SK-N-MC (cell line): Measurements from ENCODE around the gene SPATA3.

Source experiments
- DNase-seq: peaks from one replicate; pipeline ENCODE4 v3.0.0-alpha.2; 2011; ENCODE audit warnings: low read depth, low spot score
- H3K27ac ChIP-seq: fragments of 200-600 bp; sonication (generic); 2 replicates; pipeline ENCODE4 v1.5.1; 2016; ENCODE audit warnings: mixed run types
- H3K36me3 ChIP-seq: fragments of 200-600 bp; sonication (generic); 2 replicates; pipeline ENCODE4 v1.6.1; 2017; ENCODE audit warnings: antibody characterized with exemption, low read length, mixed read lengths; ENCODE audit not compliant: insufficient read depth
- H3K4me3 ChIP-seq: fragments of 200-600 bp; sonication (generic); 2 replicates; pipeline ENCODE4 v1.5.1; 2016
- H3K9ac ChIP-seq: fragments of 200-600 bp; sonication (generic); 2 replicates; pipeline ENCODE4 v1.8.0; 2017; ENCODE audit warnings: mixed run types, mixed read lengths; ENCODE audit not compliant: insufficient read length
- H3K9me3 ChIP-seq: fragments of 200-600 bp; sonication (generic); 2 replicates; pipeline ENCODE4 v1.6.1; 2017; ENCODE audit warnings: low read depth, mild to moderate bottlenecking, antibody characterized with exemption, low read length, moderate library complexity, mixed read lengths
- EZH2 ChIP-seq: fragments of 200-600 bp; sonication (generic); IDR thresholded peaks from one replicate; pipeline ENCODE4 v1.6.1; 2017; ENCODE audit warnings: antibody characterized with exemption
- FOXP2 ChIP-seq: optimal IDR thresholded peaks from 2 replicates; pipeline ENCODE3; 2011; ENCODE audit warnings: mild to moderate bottlenecking, moderate library complexity; ENCODE audit not compliant: insufficient read depth; ENCODE audit errors: extremely low read length, control extremely low read depth
- POLR2AphosphoS5 ChIP-seq: IDR thresholded peaks from 2 replicates; pipeline ENCODE4 v1.6.1; 2012; ENCODE audit warnings: mild to moderate bottlenecking, low read depth, low read length, borderline replicate concordance

The SPATA3 gene

DNA sequence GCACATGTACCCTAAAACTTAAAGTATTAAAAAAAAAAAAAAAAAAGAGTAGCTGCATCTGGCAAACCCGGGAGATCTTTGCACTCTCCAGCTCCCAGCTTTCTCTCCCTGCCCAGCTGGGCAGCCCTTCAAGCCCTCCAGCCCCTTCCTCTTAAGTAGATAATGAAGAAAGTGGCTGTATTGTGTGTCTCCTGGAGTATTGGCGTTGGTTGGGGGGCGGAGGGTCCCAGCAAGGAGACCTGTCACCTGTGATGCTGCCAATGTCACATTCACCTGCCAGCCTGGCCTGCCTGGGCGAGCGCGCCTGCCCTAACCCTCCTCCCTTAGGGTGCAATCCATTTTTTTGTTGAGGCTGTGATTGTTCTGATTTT lies 43.4 kb downstream of the SPATA3 start:
- no peak overlapping the region for H3K27ac ChIP-seq
- TF ChIP-seq EZH2 (no peak), POLR2AphosphoS5 (no peak), FOXP2 (no peak)
- no peaks in the 10 kb centered on the region for H3K36me3 ChIP-seq
- DNase-seq, result no peak
- H3K9ac ChIP-seq, result no peak overlapping the region
- no peak overlapping the region for H3K4me3 ChIP-seq
- H3K9me3 ChIP-seq, result no peaks in the 10 kb centered on the region

- Histone ChIP-seq H3K4me3 (no peak overlapping the region), H3K9ac (no peak overlapping the region), H3K27ac (no peak overlapping the region), H3K36me3 (no peaks in the 10 kb centered on the region), H3K9me3 (no peaks in the 10 kb centered on the region)
- DNase-seq, result no peak
- no peak for TF ChIP-seq FOXP2
- no peak for TF ChIP-seq EZH2
- no peak for TF ChIP-seq POLR2AphosphoS5
Measured at GRCh38 chr2:231039821-231040364, 44.0 kb downstream of the SPATA3 start.

DNA sequence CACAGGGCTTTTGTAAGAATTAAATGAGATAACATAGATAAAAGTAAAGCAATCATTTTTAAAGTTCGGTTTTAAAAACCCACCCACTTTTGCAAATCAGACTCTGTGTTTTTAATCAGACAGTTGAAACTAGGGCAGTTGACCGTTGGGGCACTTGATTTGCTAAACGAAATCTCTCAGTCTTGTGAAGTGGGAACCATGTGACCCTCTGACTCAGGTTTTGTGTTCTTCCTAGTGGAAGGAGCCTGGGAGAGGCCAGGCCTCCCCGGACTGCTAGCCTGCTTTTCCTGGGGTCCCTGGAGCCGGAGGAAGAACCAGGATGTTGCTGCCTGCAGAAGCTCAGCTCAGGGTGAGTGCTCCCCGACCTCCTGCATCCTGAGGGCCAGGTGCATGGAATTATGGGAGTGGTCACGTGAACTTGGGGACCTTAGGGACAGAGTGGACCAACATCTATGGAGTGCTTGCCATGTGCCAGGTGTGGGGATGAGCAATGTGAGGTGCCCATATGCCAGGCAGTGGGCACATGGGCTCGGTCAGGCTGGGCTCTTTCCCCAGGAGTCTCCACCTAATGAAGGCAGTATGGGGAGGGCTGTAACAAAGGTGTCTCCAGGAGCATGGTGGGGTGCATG lies 45.3 kb downstream of the SPATA3 start:
- no peak overlapping the region for H3K9ac ChIP-seq
- no peak for DNase-seq
- H3K9me3 ChIP-seq, result no peaks in the 10 kb centered on the region
- no peak overlapping the region for H3K27ac ChIP-seq
- TF ChIP-seq FOXP2, result no peak
- no peak for TF ChIP-seq POLR2AphosphoS5
- TF ChIP-seq EZH2, result no peak
- H3K4me3 ChIP-seq, result no peak overlapping the region
- no peaks in the 10 kb centered on the region for H3K36me3 ChIP-seq

DNA sequence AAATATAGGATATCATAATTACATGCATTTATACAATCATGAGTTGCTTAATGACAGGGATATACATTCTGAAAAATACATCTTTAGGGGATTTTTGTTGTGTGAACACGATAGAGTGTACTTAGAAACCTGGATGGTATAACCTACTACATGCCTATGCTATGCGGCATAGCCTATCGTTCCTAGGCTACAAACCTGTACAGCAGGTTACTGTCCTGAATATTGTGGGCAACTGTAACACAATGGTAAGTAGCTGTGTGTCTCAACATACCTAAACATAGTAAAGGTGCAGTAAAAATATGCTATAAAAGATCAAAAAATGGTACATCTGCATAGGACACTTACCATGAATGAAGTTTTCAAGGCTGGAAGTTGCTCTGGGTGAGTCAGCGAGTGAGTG lies 47.9 kb downstream of the SPATA3 start:
- TF ChIP-seq EZH2 (no peak), POLR2AphosphoS5 (no peak), FOXP2 (no peak)
- Histone ChIP-seq H3K4me3 (no peak overlapping the region), H3K9ac (no peak overlapping the region), H3K9me3 (no peaks in the 10 kb centered on the region), H3K27ac (no peak overlapping the region), H3K36me3 (no peaks in the 10 kb centered on the region)
- no peak for DNase-seq

GRCh38 chr2:231046916-231047273 lies 51.0 kb downstream of the SPATA3 start:
- no peak for DNase-seq
- TF ChIP-seq EZH2, result no peak
- no peak for TF ChIP-seq POLR2AphosphoS5
- TF ChIP-seq FOXP2, result no peak
- Histone ChIP-seq H3K36me3 (no peaks in the 10 kb centered on the region), H3K9ac (no peak overlapping the region), H3K4me3 (no peak overlapping the region), H3K27ac (no peak overlapping the region), H3K9me3 (no peaks in the 10 kb centered on the region)

GRCh38 chr2:231047274-231047922 lies 51.5 kb downstream of the SPATA3 start:
- no peaks in the 10 kb centered on the region for H3K36me3 ChIP-seq
- H3K9me3 ChIP-seq, result no peaks in the 10 kb centered on the region
- H3K9ac ChIP-seq, result no peak overlapping the region
- DNase-seq, result no peak
- no peak for TF ChIP-seq FOXP2
- no peak for TF ChIP-seq EZH2
- no peak for TF ChIP-seq POLR2AphosphoS5
- no peak overlapping the region for H3K27ac ChIP-seq
- H3K4me3 ChIP-seq, result no peak overlapping the region

GRCh38 chr2:231047923-231048915 lies 52.3 kb downstream of the SPATA3 start:
- DNase-seq, result no peak
- TF ChIP-seq POLR2AphosphoS5 (no peak), EZH2 (no peak), FOXP2 (no peak)
- no peaks in the 10 kb centered on the region for H3K36me3 ChIP-seq
- no peak overlapping the region for H3K9ac ChIP-seq
- H3K9me3 ChIP-seq, result no peaks in the 10 kb centered on the region
- H3K27ac ChIP-seq, result no peak overlapping the region
- no peak overlapping the region for H3K4me3 ChIP-seq
